Stimulated activated CD8-positive, alpha-beta memory T cell treated with anti-CD3 and anti-CD28 coated beads, Interleukin-15, amount 100 ng/mL, for 48 hours (primary cell): Measurements from ENCODE around the gene ZNF273.
"Not testable (repeated sequence)": the region's sequence is repeated elsewhere in the genome, so short reads cannot be mapped to it uniquely, and the experiment has no call there.

Experiments
- DNase-seq, 2 donors: peaks; one replicate each; pipeline ENCODE4 v3.0.0-alpha.2; 2020; ENCODE audit warnings: low read depth in 2 of 2

The ZNF273 gene

DNA sequence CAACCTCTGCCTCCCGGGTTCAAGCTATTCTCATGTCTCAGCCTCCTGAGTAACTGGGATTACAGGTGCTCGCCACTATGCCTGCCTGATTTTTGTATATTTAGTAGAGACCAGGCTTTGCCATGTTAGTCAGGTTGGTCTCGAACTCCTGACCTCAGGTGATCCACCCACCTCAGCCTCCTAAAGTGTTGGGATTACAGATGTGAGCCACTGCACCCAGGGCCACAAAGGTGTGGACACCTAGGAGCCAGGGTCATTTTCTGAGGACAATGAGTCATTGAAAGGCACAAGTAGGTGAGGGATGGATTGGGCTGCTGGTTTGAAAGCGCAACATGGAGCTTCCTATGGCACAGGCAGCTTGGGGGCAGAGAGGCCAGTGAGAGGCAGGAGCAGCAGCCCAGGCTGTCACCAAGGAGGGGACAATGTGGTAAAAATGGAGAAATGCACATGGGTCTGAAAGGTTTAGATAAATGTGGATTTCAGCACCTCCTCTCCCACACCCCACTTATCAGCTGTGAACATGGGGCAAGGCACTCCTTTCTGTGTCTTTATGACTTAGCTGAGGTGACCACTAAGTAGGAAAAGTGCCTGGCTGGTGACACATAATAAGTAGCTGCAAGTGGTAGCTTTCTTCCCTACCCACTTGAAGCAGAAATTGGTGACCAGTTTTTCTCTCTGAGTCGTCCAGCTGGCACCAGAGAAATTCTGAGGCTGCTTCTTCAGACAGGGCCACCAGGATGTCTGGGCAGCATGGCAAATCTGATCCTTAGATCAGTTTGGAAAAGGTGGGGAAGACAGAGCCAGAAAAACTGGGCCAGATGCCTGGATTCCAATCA is 41.8 kb downstream of the ZNF273 start:
- DNase-seq, result not testable (repeated sequence)

DNA sequence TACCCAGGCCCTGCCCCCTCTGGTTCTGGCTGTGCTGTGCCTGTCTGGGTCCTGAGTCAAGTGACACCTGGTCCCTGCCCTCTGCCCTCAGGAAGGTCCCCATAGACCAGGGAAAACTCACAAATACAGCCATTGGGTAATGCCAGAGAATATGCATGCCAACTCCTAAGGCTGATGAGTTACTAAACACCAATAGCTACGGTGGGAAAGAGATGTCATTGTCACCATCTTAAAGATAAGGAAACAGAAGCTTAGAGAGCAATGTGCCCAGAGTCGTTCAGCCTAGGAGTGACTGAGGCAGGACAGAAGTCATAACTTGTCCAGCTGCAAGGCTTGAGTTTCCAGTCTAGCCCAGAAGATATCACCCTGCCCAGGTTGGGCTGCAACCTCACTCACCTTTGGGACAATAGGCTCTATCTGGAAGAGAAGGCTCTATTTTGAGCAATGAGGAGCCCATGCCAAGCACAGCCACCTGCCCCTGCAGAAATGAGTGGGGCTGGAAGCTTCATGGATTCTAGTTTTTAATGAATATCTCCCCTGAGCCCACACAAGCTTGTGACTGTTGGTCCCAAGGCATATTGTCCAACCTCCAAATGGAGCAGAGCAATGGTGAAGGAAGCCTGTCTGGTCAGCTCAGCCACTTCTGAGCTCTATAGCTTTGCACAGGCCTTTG is 42.6 kb downstream of the ZNF273 start:
- no peak for DNase-seq

DNA sequence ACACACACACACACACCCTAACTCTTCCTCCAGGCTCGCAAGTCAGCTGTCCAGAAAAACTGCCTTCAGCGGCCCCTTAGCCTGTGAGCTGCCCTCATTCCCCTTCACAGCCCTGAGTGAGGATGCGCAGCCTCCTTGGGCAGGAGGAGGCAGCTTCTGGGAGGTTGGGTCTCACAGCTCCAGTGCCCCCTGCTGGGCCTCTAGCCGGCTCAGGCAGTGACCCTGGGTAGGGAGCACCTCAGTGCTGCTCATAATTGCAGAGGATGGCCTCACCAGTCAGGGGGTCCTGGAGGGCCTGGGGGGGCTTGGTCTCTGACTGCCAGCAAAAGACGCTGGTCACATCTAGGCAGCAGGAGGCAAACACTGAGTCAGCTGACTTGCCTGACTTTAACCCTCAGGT is 43.7 kb downstream of the ZNF273 start:
- peak in 1 of 2 donors; percentile 12 for DNase-seq

DNA sequence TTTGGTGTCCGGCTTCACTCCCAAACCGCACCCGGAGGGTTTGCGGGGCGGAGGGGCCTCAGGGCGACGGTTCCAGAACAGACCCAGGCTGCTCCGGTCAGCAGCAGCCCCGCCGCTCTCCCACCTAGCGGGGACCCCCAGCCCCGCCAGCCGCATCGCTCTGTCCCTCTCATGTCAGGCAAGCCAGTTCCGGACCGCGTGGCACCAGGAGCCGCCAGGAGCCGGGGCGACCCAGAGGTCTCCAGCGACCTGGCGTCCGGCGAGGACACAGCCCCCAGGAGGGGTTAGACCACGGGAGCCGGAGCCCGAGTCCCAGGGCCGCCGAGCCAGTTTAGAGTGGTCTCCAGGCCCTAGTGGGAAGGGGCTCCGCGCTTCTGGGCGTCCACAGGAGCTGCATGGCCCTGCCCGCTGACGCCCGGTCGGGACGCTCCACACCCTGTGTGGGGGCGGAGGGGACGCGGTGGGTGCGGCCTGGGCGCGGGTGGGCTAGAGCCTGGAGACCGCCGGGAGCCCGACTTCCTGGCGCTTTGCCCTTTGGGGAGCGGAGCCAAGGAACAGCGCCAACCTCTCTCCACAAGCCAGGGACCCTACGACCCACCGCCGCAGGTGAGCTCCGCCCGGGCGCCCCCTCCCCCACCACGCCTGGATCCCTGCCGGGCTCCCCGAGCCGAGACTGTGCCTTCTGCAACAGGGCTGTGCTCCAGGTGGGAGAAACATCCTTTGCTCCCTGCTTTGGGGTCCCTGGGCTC is 44.4 kb downstream of the ZNF273 start:
- no peak for DNase-seq

DNA sequence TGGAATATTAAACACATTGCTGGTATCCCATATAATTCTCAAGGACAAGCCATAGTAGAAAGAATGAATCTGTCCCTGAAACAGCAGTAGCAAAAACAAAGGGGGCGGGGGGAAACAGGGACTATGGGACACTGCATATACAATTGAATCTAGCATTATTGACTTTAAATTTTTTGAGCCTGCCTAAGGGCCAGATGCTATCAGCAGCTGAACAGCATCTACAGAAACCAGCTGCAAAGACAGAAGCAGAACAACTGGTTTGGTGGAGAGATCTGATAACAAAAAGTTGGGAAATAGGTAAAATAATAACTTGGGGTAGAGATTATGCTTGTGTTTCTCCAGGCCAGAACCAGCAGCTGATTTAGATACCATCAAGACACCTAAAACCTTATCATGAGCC is 45.7 kb downstream of the ZNF273 start:
- not testable (repeated sequence) for DNase-seq

DNA sequence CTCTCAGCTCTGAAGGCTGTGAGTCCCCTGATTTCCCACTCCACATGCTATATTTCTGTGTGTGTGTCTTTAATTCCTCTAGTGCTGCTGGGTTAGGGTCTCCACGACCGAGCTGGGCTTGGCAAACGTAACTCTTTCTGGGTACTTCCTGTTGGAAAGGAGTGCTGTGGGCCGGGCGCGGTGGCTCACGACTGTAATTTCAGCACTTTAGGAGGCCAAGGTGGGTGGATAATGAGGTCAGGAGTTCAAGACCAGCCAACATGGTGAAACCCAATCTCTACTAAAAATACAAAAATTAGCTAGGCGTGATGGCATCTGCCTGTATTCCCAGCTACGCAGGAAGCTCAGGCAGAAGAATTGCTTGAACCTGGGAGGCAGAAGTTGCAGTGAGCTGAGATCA is 47.6 kb downstream of the ZNF273 start:
- DNase-seq, result not testable (repeated sequence)

DNA sequence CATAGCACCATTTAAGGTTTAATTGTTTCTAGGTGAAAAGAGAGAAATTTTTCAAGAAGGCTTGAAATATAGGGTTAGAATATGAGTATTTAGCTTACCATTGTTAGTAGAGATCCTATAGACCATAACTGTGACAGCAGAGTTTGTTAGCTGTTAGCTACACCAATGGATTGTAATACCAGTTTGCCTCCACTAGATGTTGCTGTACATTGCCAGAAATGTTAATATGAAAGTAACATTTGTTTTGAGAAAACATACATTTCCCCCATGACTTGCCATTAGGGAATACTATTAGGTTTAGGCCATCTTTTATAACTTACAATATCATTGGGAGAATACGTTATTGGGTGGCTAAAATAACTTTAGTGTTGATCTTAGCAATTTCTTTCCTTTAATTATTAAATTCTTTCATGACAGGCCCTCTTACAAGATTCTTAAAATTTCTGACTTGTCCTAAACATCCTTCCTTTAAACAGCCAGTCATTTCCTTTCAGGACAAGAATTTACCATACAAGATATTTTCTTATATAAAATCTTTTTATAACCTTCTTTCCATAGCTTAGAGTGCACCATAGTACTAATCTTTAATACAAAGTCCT is 48.3 kb downstream of the ZNF273 start:
- no peak for DNase-seq

DNA sequence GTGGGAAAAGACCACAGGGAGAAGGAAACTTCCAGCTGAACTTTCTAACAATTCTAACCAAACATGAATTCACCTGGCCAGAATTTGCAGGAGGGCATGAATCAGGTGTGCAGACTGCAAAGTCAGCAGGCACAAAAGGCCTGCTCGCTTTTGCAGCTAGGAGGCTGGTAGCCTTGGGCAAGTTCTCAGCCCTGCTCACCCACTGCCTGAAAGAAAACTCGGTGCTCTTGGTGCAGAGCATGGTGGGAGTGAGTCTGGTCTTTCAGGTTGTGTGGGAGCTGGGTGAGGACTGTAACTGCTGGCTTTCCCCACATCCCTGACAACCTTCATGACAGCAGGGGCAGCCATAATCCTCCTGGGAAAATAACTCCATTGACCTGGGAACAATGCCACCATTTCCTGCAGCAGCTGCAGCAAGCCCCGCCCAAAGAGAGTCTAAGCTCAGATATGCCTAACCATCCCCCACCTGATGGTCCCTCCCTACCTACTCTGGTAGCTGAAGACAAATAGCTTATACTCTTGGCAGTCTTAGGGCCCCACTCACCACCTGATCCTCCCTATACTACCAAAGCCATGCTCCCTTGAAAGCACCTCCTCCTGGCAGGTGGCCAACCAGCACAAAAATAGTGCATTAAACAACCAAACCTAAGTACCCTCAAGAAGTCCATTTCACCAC is 56.1 kb downstream of the ZNF273 start:
- no peak for DNase-seq

DNA sequence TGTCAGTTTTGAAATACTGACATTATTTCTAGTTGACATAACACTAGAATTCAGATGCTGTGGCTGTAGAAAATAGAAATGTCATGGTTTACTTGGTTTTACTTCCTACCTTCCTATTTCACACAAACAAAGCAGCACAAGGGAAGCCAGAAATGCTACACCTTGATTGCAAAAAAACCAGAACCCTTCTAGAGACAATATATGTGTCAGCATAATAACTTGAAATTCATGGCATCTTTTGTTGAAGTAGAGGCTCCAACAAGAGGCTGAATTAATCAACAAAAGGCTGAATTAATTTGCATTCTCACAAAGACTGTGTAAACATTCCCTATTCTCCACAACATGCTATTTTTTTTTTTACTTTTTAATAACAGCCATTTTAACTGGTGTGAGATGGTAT is 62.5 kb downstream of the ZNF273 start:
- no peak for DNase-seq

DNA sequence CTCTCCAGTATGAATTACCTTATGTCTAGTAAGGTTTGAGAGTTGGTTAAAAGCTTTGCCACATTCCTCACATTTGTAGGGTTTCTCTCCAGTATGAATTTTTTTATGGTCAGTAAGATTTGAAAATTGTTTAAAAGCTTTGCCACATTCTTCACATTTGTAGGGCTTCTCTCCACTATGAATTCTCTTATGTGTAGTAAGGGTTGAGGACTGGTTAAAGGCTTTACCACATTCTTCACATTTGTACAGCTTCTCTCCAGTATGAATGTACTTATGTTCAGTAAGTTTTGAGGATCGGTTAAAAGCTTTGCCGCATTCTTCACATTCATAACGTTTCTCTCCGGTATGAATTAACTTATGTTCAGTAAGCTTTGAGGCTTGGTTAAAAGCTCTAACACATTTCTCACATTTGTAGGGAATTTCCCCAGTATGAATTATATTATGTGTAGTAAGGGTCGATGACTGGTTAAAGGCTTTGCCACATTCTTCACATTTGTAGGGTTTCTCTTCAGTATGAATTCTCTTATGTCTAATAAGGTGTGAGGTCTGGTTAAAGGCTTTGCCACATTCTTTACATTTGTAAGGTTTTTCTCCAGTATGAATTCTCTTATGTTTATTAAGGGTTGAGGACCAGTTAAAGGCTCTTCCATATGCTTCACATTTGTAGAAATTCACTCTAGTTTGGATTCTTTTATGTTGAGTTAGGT is 75.6 kb downstream of the ZNF273 start:
- DNase-seq, result no peak
